OCI-LY7 (cell line): ENCODE measurements around the gene MON1A. TPM values are rescaled to one million over a fixed set of nuclear protein-coding genes. Genes with fewer than 3 reads are reported as not detected.
"Not testable (repeated sequence)": the region's sequence is repeated elsewhere in the genome, so short reads cannot be mapped to it uniquely, and the experiment has no call there.

Experiments
- BruUV-seq: library from RNA; stranded (reverse); fragments of 400-500 nt; replicated peaks from 2 replicates; lab custom pipeline; 2021; lab: Mats Ljungman, UMichigan
- CTCF ChIA-PET: fragments of 300-600 bp; sonication (Branson Sonifier 250); formaldehyde crosslinking; loops from one replicate; lab custom pipeline; 2022; ENCODE audit warnings: antibody characterized with exemption; ENCODE audit not compliant: unreplicated experiment; lab: Charles Lee
- POLR2A ChIA-PET: fragments of 300-600 bp; sonication (Branson Sonifier 250); formaldehyde crosslinking; loops from one replicate; lab custom pipeline; 2022; ENCODE audit warnings: antibody characterized with exemption; lab: Charles Lee
- DNase-seq: peaks from one replicate; pipeline ENCODE4 v3.0.0-alpha.2; 2015; ENCODE audit warnings: low spot score
- H2AFZ ChIP-seq: fragments of 200-600 bp; sonication (generic), shearing (Covaris generic); 2 replicates; pipeline ENCODE4 v1.6.1; 2014; ENCODE audit warnings: mild to moderate bottlenecking, antibody characterized with exemption, low read length, moderate library complexity
- H3K27ac ChIP-seq: fragments of 200-600 bp; sonication (generic); 2 replicates; pipeline ENCODE4 v1.5.1; 2014; ENCODE audit warnings: mixed run types, low read depth, mild to moderate bottlenecking, moderate library complexity, low read length, inconsistent platforms; ENCODE audit not compliant: poor library complexity, severe bottlenecking
- H3K36me3 ChIP-seq: fragments of 200-600 bp; sonication (generic); 2 replicates; pipeline ENCODE4 v1.6.1; 2014; ENCODE audit warnings: mild to moderate bottlenecking, antibody characterized with exemption, low read length, moderate library complexity, mixed read lengths; ENCODE audit not compliant: insufficient read depth
- H3K4me1 ChIP-seq: fragments of 200-600 bp; sonication (generic); 2 replicates; pipeline ENCODE4 v1.5.1; 2014; ENCODE audit warnings: mild to moderate bottlenecking, low read length; ENCODE audit not compliant: insufficient read depth, poor library complexity, severe bottlenecking
- H3K4me2 ChIP-seq: fragments of 200-600 bp; sonication (generic); 2 replicates; pipeline ENCODE4 v1.6.1; 2014; ENCODE audit warnings: mild to moderate bottlenecking, low read length
- H3K4me3 ChIP-seq: fragments of 200-600 bp; sonication (generic); 2 replicates; pipeline ENCODE4 v1.5.1; 2014; ENCODE audit warnings: mild to moderate bottlenecking, low read depth, low read length; ENCODE audit not compliant: poor library complexity, severe bottlenecking
- H3K79me2 ChIP-seq: fragments of 200-600 bp; sonication (generic); 2 replicates; pipeline ENCODE4 v1.6.1; 2016; ENCODE audit warnings: low read depth, mild to moderate bottlenecking, low read length, moderate library complexity, mixed read lengths; ENCODE audit not compliant: insufficient read depth
- H3K9me2 ChIP-seq: fragments of 200-600 bp; sonication (generic); 2 replicates; pipeline ENCODE4 v1.6.1; 2016; ENCODE audit warnings: mild to moderate bottlenecking, low read length, mixed read lengths; ENCODE audit not compliant: insufficient read depth
- H3K9me3 ChIP-seq: fragments of 200-600 bp; sonication (generic); 2 replicates; pipeline ENCODE4 v1.6.1; 2014; ENCODE audit warnings: mild to moderate bottlenecking, mixed run types, low read length, mixed read lengths
- H4K20me1 ChIP-seq: fragments of 200-600 bp; sonication (generic); 2 replicates; pipeline ENCODE4 v1.6.1; 2014; ENCODE audit warnings: mild to moderate bottlenecking, antibody characterized with exemption, low read length, moderate library complexity, mixed read lengths; ENCODE audit not compliant: insufficient read depth
- EZH2phosphoT487 ChIP-seq: fragments of 200-600 bp; sonication (generic); IDR thresholded peaks from 2 replicates; pipeline ENCODE4 v1.6.1; 2018; ENCODE audit warnings: low read depth, borderline replicate concordance, mild to moderate bottlenecking, mixed run types, antibody characterized with exemption, low read length, moderate library complexity, mixed read lengths
- intact Hi-C: fragments of 100-400 bp; cut with micrococcal nuclease; formaldehyde crosslinking; loops from one replicate; pipeline ENCODE4 v1.10.0; 2022; ENCODE audit not compliant: unreplicated experiment
- total RNA-seq, 2 experiments: library from RNA; depleted of rRNA in 1 of 2; stranded (reverse); fragments of >200 nt in 1 of 2; shearing (Covaris generic) in 1 of 2; gene quantifications; 2 replicates each; pipeline ENCODE4 v1.2.3, GENCODE V29; 2014 to 2022
- TF ChIP-seq, protein P1 (sequence below): fragments of 200-600 bp; sonication (generic); conservative IDR thresholded peaks from 2 replicates; pipeline ENCODE4 v1.5.1; 2014; ENCODE audit warnings: mild to moderate bottlenecking, antibody characterized with exemption, low read length, moderate library complexity, mixed read lengths

MON1A gene
- total RNA-seq, 2 experiments from 2014 or later, result 7.3 to 10.4 TPM

DNA sequence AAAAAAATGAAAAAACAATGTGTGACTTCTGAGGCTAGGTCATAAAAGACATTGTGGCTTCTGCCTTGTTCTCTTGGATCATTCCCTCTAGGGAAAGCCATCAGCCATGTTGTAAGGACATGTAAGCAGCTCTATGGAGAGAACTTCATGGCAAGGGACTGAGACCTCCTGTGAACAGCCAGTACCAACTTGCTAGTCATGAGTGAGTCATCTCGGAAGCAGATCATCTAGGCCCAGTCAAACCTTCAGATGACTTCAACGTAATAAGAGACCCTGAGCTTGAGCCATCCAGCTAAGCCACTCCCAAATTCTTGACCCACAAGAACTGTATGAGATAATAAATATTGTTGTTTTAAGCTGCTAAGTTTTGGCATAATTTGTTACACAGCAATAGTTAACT lies 4.9 kb downstream of the MON1A start:
- Histone ChIP-seq H4K20me1 (no peaks in the 10 kb centered on the region), H3K4me3 (no peak overlapping the region), H3K79me2 (no peaks in the 10 kb centered on the region), H2AFZ (no peak overlapping the region), H3K4me2 (no peak overlapping the region), H3K9me2 (no peaks in the 10 kb centered on the region), H3K36me3 (peaks cover 5% of the 10 kb centered on the region; the same call in 1 of the 2 replicates), H3K27ac (no peak overlapping the region), H3K9me3 (no peaks in the 10 kb centered on the region), H3K4me1 (peaks cover 14% of the 10 kb centered on the region)
- ChIA-PET POLR2A (interaction anchor here (1.2 kb wide), 1 partner anchor 10 kb away, joined by 4 read pairs; no protein-coding TSS in a partner anchor), CTCF (no interaction called here)
- DNase-seq, result no peak
- intact Hi-C loops, result no loop called here
- no TSS peak for BruUV-seq
- no peak for TF ChIP-seq EZH2phosphoT487
- TF ChIP-seq, protein P1, sequence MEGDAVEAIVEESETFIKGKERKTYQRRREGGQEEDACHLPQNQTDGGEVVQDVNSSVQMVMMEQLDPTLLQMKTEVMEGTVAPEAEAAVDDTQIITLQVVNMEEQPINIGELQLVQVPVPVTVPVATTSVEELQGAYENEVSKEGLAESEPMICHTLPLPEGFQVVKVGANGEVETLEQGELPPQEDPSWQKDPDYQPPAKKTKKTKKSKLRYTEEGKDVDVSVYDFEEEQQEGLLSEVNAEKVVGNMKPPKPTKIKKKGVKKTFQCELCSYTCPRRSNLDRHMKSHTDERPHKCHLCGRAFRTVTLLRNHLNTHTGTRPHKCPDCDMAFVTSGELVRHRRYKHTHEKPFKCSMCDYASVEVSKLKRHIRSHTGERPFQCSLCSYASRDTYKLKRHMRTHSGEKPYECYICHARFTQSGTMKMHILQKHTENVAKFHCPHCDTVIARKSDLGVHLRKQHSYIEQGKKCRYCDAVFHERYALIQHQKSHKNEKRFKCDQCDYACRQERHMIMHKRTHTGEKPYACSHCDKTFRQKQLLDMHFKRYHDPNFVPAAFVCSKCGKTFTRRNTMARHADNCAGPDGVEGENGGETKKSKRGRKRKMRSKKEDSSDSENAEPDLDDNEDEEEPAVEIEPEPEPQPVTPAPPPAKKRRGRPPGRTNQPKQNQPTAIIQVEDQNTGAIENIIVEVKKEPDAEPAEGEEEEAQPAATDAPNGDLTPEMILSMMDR, result no peak

DNA sequence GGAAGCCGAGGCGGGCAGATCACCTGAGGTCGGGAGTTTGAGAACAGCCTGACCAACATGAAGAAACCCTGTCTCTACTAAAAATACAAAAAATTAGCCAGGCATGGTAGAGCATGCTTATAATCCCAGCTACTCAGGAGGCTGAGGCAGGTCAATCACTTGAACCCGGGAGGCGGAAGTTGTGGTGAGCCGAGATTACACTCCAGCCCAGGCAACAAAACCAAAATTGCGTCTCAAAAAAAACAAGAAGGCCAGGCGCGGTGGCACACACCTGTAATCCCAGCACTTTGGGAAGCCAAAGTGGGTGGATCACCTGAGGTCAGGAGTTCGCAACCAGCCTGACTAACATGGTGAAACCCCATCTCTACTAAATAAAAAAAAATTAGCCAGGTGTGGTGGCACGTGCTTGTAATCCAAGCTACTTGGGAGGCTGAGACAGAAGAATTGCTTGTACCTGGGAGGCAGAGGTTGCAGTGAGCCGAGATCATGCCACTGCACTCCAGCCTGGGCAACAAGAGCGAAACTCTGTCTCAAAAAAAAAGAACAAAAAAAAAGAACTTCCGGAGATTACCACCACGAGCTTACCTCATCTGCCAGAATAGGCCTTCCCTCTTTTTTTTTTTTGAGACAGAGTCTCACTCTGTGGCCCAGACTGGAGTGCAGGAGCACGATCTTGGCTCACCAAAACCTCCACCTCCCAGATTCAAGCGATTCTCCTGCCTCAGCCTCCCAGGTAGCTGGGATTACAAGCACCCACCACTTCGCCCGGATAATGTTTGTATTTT lies 11.6 kb downstream of the MON1A start:
- H3K36me3 ChIP-seq, POLR2A ChIA-PET, H3K79me2 ChIP-seq, H3K27ac ChIP-seq, H3K9me2 ChIP-seq, H3K4me3 ChIP-seq, BruUV-seq, H3K4me2 ChIP-seq, H4K20me1 ChIP-seq, DNase-seq, H3K4me1 ChIP-seq, H2AFZ ChIP-seq, CTCF ChIA-PET, H3K9me3 ChIP-seq, intact Hi-C loops: not testable (repeated sequence)

DNA sequence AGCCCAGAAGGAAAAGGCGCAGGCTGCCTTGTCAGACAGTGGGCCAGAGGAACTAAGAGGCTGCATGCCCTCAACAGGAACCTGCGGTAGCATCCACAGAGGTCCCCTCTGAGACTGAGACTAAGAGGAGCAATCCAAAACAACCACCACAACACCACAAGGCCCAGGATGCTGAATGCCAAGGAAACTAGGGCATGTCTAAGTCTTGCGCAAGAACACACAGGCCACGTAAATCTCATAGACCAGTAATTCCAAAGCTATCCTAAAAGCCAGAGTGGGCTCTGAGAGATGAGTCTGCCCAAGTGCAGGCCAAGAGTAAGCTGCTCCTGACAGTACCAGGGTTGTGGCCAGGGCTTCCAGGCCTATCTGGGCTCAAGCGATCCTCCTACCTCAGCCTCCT lies 12.9 kb downstream of the MON1A start:
- H3K9me2 ChIP-seq, result no peaks in the 10 kb centered on the region
- DNase-seq, result no peak
- H3K27ac ChIP-seq, result no peak overlapping the region
- no peak overlapping the region for H3K4me3 ChIP-seq
- H4K20me1 ChIP-seq, result no peaks in the 10 kb centered on the region
- H3K9me3 ChIP-seq, result no peaks in the 10 kb centered on the region
- no peaks in the 10 kb centered on the region for H3K4me1 ChIP-seq
- BruUV-seq, result no TSS peak
- TF ChIP-seq EZH2phosphoT487, result no peak
- TF ChIP-seq, protein P1, result no peak
- H3K79me2 ChIP-seq, result no peaks in the 10 kb centered on the region
- CTCF ChIA-PET, result interaction anchor here (1.0 kb wide), 1 partner anchor 16 kb away, joined by 5 read pairs; no protein-coding TSS in a partner anchor
- POLR2A ChIA-PET, result no interaction called here
- intact Hi-C loops, result no loop called here
- 0 out of 2 replicates have a peak, but pooled peaks cover 8% of the 10 kb centered on the region for H3K36me3 ChIP-seq
- no peak overlapping the region for H3K4me2 ChIP-seq
- no peak overlapping the region for H2AFZ ChIP-seq
